ENCODE measurements around the gene TNRC18.

TNRC18 gene

DNA sequence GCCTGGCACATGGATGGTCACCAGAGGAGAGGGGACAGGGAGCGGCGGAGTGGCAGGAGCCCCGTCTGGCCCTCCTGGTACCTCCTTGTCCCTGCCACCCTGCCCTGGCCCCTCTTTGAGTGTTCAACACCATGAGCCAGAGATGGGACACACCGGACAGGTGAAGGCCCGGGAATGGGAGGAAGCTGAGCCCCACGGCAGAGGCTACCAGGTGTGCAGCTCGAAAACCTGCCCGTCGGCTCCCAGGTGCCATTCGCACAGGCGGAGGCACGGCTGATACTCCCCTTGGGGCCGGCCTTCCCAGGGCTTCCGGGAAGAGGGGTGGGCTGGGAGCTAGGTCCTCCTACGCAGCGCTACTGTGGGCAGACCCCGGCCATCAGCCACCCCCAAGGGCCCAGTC is 44.1 kb downstream of the TNRC18 start:
- Histone ChIP-seq H2BK5ac (ENCODE audit: low read length) (no peak overlapping the region), H2BK15ac (replicated peaks; ENCODE audit: low read depth) (no peak overlapping the region), H3K36me3 (ENCODE audit: control insufficient read depth, insufficient read depth, low read length) (no peaks in the 10 kb centered on the region), H3K27ac (ENCODE audit: low read depth, low read length) (no peak overlapping the region), H3K4me3 (ENCODE audit: low read length) (no peak overlapping the region), H3K79me1 (ENCODE audit: low read length) (peaks cover 14% of the 10 kb centered on the region), H3K23ac (ENCODE audit: low read length) (no peak overlapping the region), H4K5ac (ENCODE audit: low read length) (no peak overlapping the region), H3K27me3 (ENCODE audit: insufficient read depth, low read length, poor library complexity) (no peaks in the 10 kb centered on the region), H3K4me2 (ENCODE audit: low read length) (no peak overlapping the region), H2BK120ac (ENCODE audit: low read depth, low read length) (no peak overlapping the region), H3K9ac (ENCODE audit: low read length) (no peak overlapping the region), H3K4ac (ENCODE audit: low read depth, low read length) (no peak overlapping the region), H2AK5ac (ENCODE audit: low read length) (no peak overlapping the region), H4K8ac (ENCODE audit: low read depth, low read length) (no peak overlapping the region), H3K79me2 (ENCODE audit: control insufficient read depth, insufficient read depth, low read length) (peaks cover 15% of the 10 kb centered on the region), H3K56ac (ENCODE audit: low read length) (no peak overlapping the region), H3K4me1 (ENCODE audit: control insufficient read depth, low read depth, low read length) (no peaks in the 10 kb centered on the region), H3K18ac (ENCODE audit: low read length) (no peak overlapping the region)
- no CpG with 5 or more reads among the region's 17 CpGs for WGBS (ENCODE audit: extremely low coverage, insufficient coverage, low lambda C conversion rate)
- no peak for DNase-seq

DNA sequence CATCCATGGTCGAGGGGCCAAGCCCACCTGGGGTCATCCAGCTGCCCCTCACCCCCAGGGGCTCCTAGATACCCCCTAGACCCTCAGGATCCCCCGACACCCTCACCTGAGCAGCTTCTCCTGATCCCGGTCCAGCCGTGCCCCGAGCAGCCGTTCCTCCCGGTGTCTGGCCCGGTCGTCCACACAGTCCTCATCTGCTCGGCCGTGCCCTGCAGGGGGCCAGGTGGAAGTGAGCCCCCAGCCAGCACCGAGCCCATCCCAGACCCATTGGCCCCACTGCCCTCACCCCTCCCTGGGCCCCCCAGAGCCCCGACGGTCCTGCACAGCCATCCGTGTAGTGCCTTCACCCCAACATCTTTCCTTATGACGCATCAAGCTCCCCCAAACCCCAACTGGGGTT is 45.8 kb downstream of the TNRC18 start:
- Histone ChIP-seq H4K5ac (ENCODE audit: low read length) (no peak overlapping the region), H3K27ac (ENCODE audit: low read depth, low read length) (no peak overlapping the region), H3K56ac (ENCODE audit: low read length) (no peak overlapping the region), H4K8ac (ENCODE audit: low read depth, low read length) (no peak overlapping the region), H3K27me3 (ENCODE audit: insufficient read depth, low read length, poor library complexity) (no peaks in the 10 kb centered on the region), H2AK5ac (ENCODE audit: low read length) (no peak overlapping the region), H3K4me2 (ENCODE audit: low read length) (no peak overlapping the region), H3K4me3 (ENCODE audit: low read length) (no peak overlapping the region), H3K79me2 (ENCODE audit: control insufficient read depth, insufficient read depth, low read length) (peaks cover 10% of the 10 kb centered on the region), H2BK120ac (ENCODE audit: low read depth, low read length) (no peak overlapping the region), H3K36me3 (ENCODE audit: control insufficient read depth, insufficient read depth, low read length) (peaks cover 3% of the 10 kb centered on the region), H2BK15ac (replicated peaks; ENCODE audit: low read depth) (no peak overlapping the region), H3K23ac (ENCODE audit: low read length) (no peak overlapping the region), H3K18ac (ENCODE audit: low read length) (no peak overlapping the region), H3K4me1 (ENCODE audit: control insufficient read depth, low read depth, low read length) (no peaks in the 10 kb centered on the region), H2BK5ac (ENCODE audit: low read length) (no peak overlapping the region), H3K9ac (ENCODE audit: low read length) (no peak overlapping the region), H3K79me1 (ENCODE audit: low read length) (peaks cover 11% of the 10 kb centered on the region), H3K4ac (ENCODE audit: low read depth, low read length) (no peak overlapping the region)
- no peak for DNase-seq
- no CpG with 5 or more reads among the region's 16 CpGs for WGBS (ENCODE audit: extremely low coverage, insufficient coverage, low lambda C conversion rate)

- Histone ChIP-seq H2BK5ac (ENCODE audit: low read length) (no peak overlapping the region), H3K27me3 (ENCODE audit: insufficient read depth, low read length, poor library complexity) (no peaks in the 10 kb centered on the region), H3K18ac (ENCODE audit: low read length) (no peak overlapping the region), H3K79me2 (ENCODE audit: control insufficient read depth, insufficient read depth, low read length) (peaks cover 7% of the 10 kb centered on the region), H3K36me3 (ENCODE audit: control insufficient read depth, insufficient read depth, low read length) (peaks cover 3% of the 10 kb centered on the region), H3K27ac (ENCODE audit: low read depth, low read length) (no peak overlapping the region), H3K56ac (ENCODE audit: low read length) (no peak overlapping the region), H3K4me2 (ENCODE audit: low read length) (no peak overlapping the region), H3K9ac (ENCODE audit: low read length) (no peak overlapping the region), H3K79me1 (ENCODE audit: low read length) (peaks cover 9% of the 10 kb centered on the region), H2BK15ac (replicated peaks; ENCODE audit: low read depth) (no peak overlapping the region), H3K4me1 (ENCODE audit: control insufficient read depth, low read depth, low read length) (no peaks in the 10 kb centered on the region), H3K4ac (ENCODE audit: low read depth, low read length) (no peak overlapping the region), H2BK120ac (ENCODE audit: low read depth, low read length) (no peak overlapping the region), H2AK5ac (ENCODE audit: low read length) (no peak overlapping the region), H3K23ac (ENCODE audit: low read length) (no peak overlapping the region), H3K4me3 (ENCODE audit: low read length) (no peak overlapping the region), H4K5ac (ENCODE audit: low read length) (no peak overlapping the region), H4K8ac (ENCODE audit: low read depth, low read length) (no peak overlapping the region)
- no CpG with 5 or more reads among the region's 20 CpGs for WGBS (ENCODE audit: extremely low coverage, insufficient coverage, low lambda C conversion rate)
- DNase-seq, result no peak
These were observed 46.4 kb downstream of the TNRC18 start for GRCh38 chr7:5377279-5377678.

DNA sequence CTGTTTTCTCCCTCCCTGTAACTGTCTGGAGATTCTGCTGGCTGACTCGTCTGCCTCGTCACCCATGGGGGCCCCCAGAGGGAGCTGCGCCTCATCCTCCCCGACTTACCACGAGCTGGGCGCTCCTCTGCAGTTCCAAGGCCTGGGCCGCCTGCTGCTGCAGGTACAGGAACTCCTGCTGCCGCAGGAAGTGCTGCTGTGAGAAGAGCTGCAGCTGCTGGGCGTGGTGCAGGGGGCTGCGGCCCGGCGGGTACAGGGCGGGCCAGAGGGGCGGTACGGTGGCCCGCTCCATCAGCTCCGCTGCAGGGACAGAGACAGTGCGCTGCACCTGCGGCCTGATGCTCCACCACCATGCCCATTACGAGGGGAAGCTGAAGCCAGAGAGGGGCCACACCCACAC is 47.7 kb downstream of the TNRC18 start:
- no peak for DNase-seq
- Histone ChIP-seq H3K27ac (ENCODE audit: low read depth, low read length) (no peak overlapping the region), H3K23ac (ENCODE audit: low read length) (no peak overlapping the region), H2BK5ac (ENCODE audit: low read length) (no peak overlapping the region), H3K9ac (ENCODE audit: low read length) (no peak overlapping the region), H3K18ac (ENCODE audit: low read length) (no peak overlapping the region), H2BK15ac (replicated peaks; ENCODE audit: low read depth) (no peak overlapping the region), H2AK5ac (ENCODE audit: low read length) (no peak overlapping the region), H2BK120ac (ENCODE audit: low read depth, low read length) (no peak overlapping the region), H3K36me3 (ENCODE audit: control insufficient read depth, insufficient read depth, low read length) (peaks cover 3% of the 10 kb centered on the region), H4K5ac (ENCODE audit: low read length) (no peak overlapping the region), H3K79me2 (ENCODE audit: control insufficient read depth, insufficient read depth, low read length) (no peaks in the 10 kb centered on the region), H3K27me3 (ENCODE audit: insufficient read depth, low read length, poor library complexity) (no peaks in the 10 kb centered on the region), H3K4me1 (ENCODE audit: control insufficient read depth, low read depth, low read length) (no peaks in the 10 kb centered on the region), H3K4ac (ENCODE audit: low read depth, low read length) (no peak overlapping the region), H3K56ac (ENCODE audit: low read length) (no peak overlapping the region), H3K4me3 (ENCODE audit: low read length) (no peak overlapping the region), H3K4me2 (ENCODE audit: low read length) (no peak overlapping the region), H3K79me1 (ENCODE audit: low read length) (no peaks in the 10 kb centered on the region), H4K8ac (ENCODE audit: low read depth, low read length) (no peak overlapping the region)
- no CpG with 5 or more reads among the region's 20 CpGs for WGBS (ENCODE audit: extremely low coverage, insufficient coverage, low lambda C conversion rate)

GRCh38 chr7:5374464-5374863 is 49.2 kb downstream of the TNRC18 start:
- H2AK5ac ChIP-seq (ENCODE audit: low read length), result no peak overlapping the region

GRCh38 chr7:5373300-5373699 is 50.3 kb downstream of the TNRC18 start:
- no peak overlapping the region for H4K8ac ChIP-seq (ENCODE audit: low read depth, low read length)
- no peak overlapping the region for H2AK5ac ChIP-seq (ENCODE audit: low read length)
- no peak overlapping the region for H3K56ac ChIP-seq (ENCODE audit: low read length)
- H3K79me1 ChIP-seq (ENCODE audit: low read length), result no peaks in the 10 kb centered on the region
- WGBS (ENCODE audit: extremely low coverage, insufficient coverage, low lambda C conversion rate), result no CpG with 5 or more reads among the region's 6 CpGs
- H3K27me3 ChIP-seq (ENCODE audit: insufficient read depth, low read length, poor library complexity), result no peaks in the 10 kb centered on the region
- no peak overlapping the region for H2BK5ac ChIP-seq (ENCODE audit: low read length)
- H3K4me1 ChIP-seq (ENCODE audit: control insufficient read depth, low read depth, low read length), result no peaks in the 10 kb centered on the region
- H3K4me2 ChIP-seq (ENCODE audit: low read length), result no peak overlapping the region
- H3K4me3 ChIP-seq (ENCODE audit: low read length), result no peak overlapping the region
- H3K23ac ChIP-seq (ENCODE audit: low read length), result no peak overlapping the region
- no peak overlapping the region for H3K18ac ChIP-seq (ENCODE audit: low read length)
- no peak for DNase-seq
- no peak overlapping the region for H3K9ac ChIP-seq (ENCODE audit: low read length)
- no peaks in the 10 kb centered on the region for H3K79me2 ChIP-seq (ENCODE audit: control insufficient read depth, insufficient read depth, low read length)
- no peak overlapping the region for H3K27ac ChIP-seq (ENCODE audit: low read depth, low read length)
- no peak overlapping the region for H2BK15ac ChIP-seq (replicated peaks; ENCODE audit: low read depth)
- no peak overlapping the region for H3K4ac ChIP-seq (ENCODE audit: low read depth, low read length)
- H3K36me3 ChIP-seq (ENCODE audit: control insufficient read depth, insufficient read depth, low read length), result peaks cover 3% of the 10 kb centered on the region
- no peak overlapping the region for H4K5ac ChIP-seq (ENCODE audit: low read length)
- no peak overlapping the region for H2BK120ac ChIP-seq (ENCODE audit: low read depth, low read length)

More at GRCh38 chr7:5374464-5374863, 49.2 kb downstream of the TNRC18 start:
- H4K5ac ChIP-seq (ENCODE audit: low read length), result no peak overlapping the region
- no peaks in the 10 kb centered on the region for H3K79me2 ChIP-seq (ENCODE audit: control insufficient read depth, insufficient read depth, low read length)
- peaks cover 3% of the 10 kb centered on the region for H3K36me3 ChIP-seq (ENCODE audit: control insufficient read depth, insufficient read depth, low read length)
- no CpG with 5 or more reads among the region's 19 CpGs for WGBS (ENCODE audit: extremely low coverage, insufficient coverage, low lambda C conversion rate)
- H3K27me3 ChIP-seq (ENCODE audit: insufficient read depth, low read length, poor library complexity), result no peaks in the 10 kb centered on the region
- no peak overlapping the region for H3K4me2 ChIP-seq (ENCODE audit: low read length)
- DNase-seq, result no peak
- H3K4me1 ChIP-seq (ENCODE audit: control insufficient read depth, low read depth, low read length), result no peaks in the 10 kb centered on the region
- H3K9ac ChIP-seq (ENCODE audit: low read length), result no peak overlapping the region
- H3K27ac ChIP-seq (ENCODE audit: low read depth, low read length), result no peak overlapping the region
- no peak overlapping the region for H4K8ac ChIP-seq (ENCODE audit: low read depth, low read length)
- H3K23ac ChIP-seq (ENCODE audit: low read length), result no peak overlapping the region
- no peaks in the 10 kb centered on the region for H3K79me1 ChIP-seq (ENCODE audit: low read length)
- no peak overlapping the region for H2BK15ac ChIP-seq (replicated peaks; ENCODE audit: low read depth)
- H3K18ac ChIP-seq (ENCODE audit: low read length), result no peak overlapping the region
- no peak overlapping the region for H3K4ac ChIP-seq (ENCODE audit: low read depth, low read length)
- no peak overlapping the region for H3K4me3 ChIP-seq (ENCODE audit: low read length)
- H2BK120ac ChIP-seq (ENCODE audit: low read depth, low read length), result no peak overlapping the region
- no peak overlapping the region for H3K56ac ChIP-seq (ENCODE audit: low read length)
- H2BK5ac ChIP-seq (ENCODE audit: low read length), result no peak overlapping the region
